ENCODE results near the gene ANKRD2. TPM values are rescaled to one million over a fixed set of nuclear protein-coding genes. Genes with fewer than 3 reads are reported as not detected.
A peak's percentile ranks its signal among the peaks of the same experiment; 100 is the strongest.

ANKRD2 gene
- total RNA-seq, 1 donor from 2014 or later, result 0.08 TPM

- Histone ChIP-seq H3K36me3 (ENCODE audit: control insufficient read depth, insufficient read depth, low read length) (no peaks in the 10 kb centered on the region), H3K27me3 (ENCODE audit: control insufficient read depth, insufficient read depth, low read length) (no peaks in the 10 kb centered on the region), H3K4me3 (ENCODE audit: low read depth, low read length) (no peak within 1 kb of the TSS)
- TF ChIP-seq CTCF (IDR thresholded peaks at IDR 0.05; ENCODE audit: insufficient read depth, low read length, poor library complexity, severe bottlenecking), result no peak
- no peak for DNase-seq (ENCODE audit: low read depth)
These were observed 16.9 kb downstream of the ANKRD2 start, which contains the start of gene C10orf62 for GRCh38 chr10:97589479-97589878. Gene C10orf62 (plus strand): TSS chr10:97589721. CDS start chr10:97589898, 177 bp downstream.

GRCh38 chr10:97590082-97590747 lies 17.6 kb downstream of the ANKRD2 start:
- H3K4me3 ChIP-seq (ENCODE audit: low read depth, low read length), result no peak overlapping the region
- no peaks in the 10 kb centered on the region for H3K36me3 ChIP-seq (ENCODE audit: control insufficient read depth, insufficient read depth, low read length)
- no peak for DNase-seq (ENCODE audit: low read depth)
- TF ChIP-seq CTCF (IDR thresholded peaks at IDR 0.05; ENCODE audit: insufficient read depth, low read length, poor library complexity, severe bottlenecking), result no peak
- H3K27me3 ChIP-seq (ENCODE audit: control insufficient read depth, insufficient read depth, low read length), result no peaks in the 10 kb centered on the region

GRCh38 chr10:97590748-97591495 lies 18.3 kb downstream of the ANKRD2 start:
- DNase-seq (ENCODE audit: low read depth), result no peak
- Histone ChIP-seq H3K4me3 (ENCODE audit: low read depth, low read length) (no peak overlapping the region), H3K36me3 (ENCODE audit: control insufficient read depth, insufficient read depth, low read length) (no peaks in the 10 kb centered on the region), H3K27me3 (ENCODE audit: control insufficient read depth, insufficient read depth, low read length) (no peaks in the 10 kb centered on the region)
- no peak for TF ChIP-seq CTCF (IDR thresholded peaks at IDR 0.05; ENCODE audit: insufficient read depth, low read length, poor library complexity, severe bottlenecking)

- no peaks in the 10 kb centered on the region for H3K27me3 ChIP-seq (ENCODE audit: control insufficient read depth, insufficient read depth, low read length)
- no peak for TF ChIP-seq CTCF (IDR thresholded peaks at IDR 0.05; ENCODE audit: insufficient read depth, low read length, poor library complexity, severe bottlenecking)
These were observed 20.8 kb downstream of the ANKRD2 start for GRCh38 chr10:97593421-97593820.

GRCh38 chr10:97596101-97597082 lies 23.8 kb downstream of the ANKRD2 start:
- peak; percentile 72 for DNase-seq (ENCODE audit: low read depth)
- Histone ChIP-seq H3K4me3 (ENCODE audit: low read depth, low read length) (no peak overlapping the region), H3K27me3 (ENCODE audit: control insufficient read depth, insufficient read depth, low read length) (no peaks in the 10 kb centered on the region), H3K36me3 (ENCODE audit: control insufficient read depth, insufficient read depth, low read length) (no peaks in the 10 kb centered on the region)
- TF ChIP-seq CTCF (IDR thresholded peaks at IDR 0.05; ENCODE audit: insufficient read depth, low read length, poor library complexity, severe bottlenecking), result peak; percentile 7

More at GRCh38 chr10:97593421-97593820, 20.8 kb downstream of the ANKRD2 start:
- Histone ChIP-seq H3K36me3 (ENCODE audit: control insufficient read depth, insufficient read depth, low read length) (no peaks in the 10 kb centered on the region), H3K4me3 (ENCODE audit: low read depth, low read length) (no peak overlapping the region)
- DNase-seq (ENCODE audit: low read depth), result no peak

All from kidney epithelial cell (primary cell).